WTC11 (cell line): ENCODE data around the gene STK26. TPM values are rescaled to one million over a fixed set of nuclear protein-coding genes. Genes with fewer than 3 reads are reported as not detected.
"Not testable (repeated sequence)": the region's sequence is repeated elsewhere in the genome, so short reads cannot be mapped to it uniquely, and the experiment has no call there.

Source experiments
- ATAC-seq: fragments of 200-7000 bp; cut with Tn5 transposase; 2 replicates; pipeline ENCODE4 v1.10.0; 2021; ENCODE audit warnings: mild to moderate bottlenecking, moderate library complexity
- CTCF ChIA-PET: fragments of 300-600 bp; sonication (Branson Sonifier 250); formaldehyde crosslinking; loops from one replicate; lab custom pipeline; 2021; ENCODE audit warnings: antibody characterized with exemption; lab: Charles Lee
- POLR2A ChIA-PET: fragments of 350-600 bp; sonication (Branson Sonifier 250); formaldehyde crosslinking; loops from one replicate; lab custom pipeline; 2021; ENCODE audit warnings: antibody characterized with exemption; lab: Charles Lee
- DNase-seq: peaks from one replicate; pipeline ENCODE4 v3.0.0; 2021; ENCODE audit warnings: low spot score
- H3K27ac Mint-ChIP-seq: 2 replicates; pipeline ENCODE4 v1.8.0; 2021; ENCODE audit warnings: mixed read lengths
- H3K27me3 Mint-ChIP-seq: 2 replicates; pipeline ENCODE4 v1.8.0; 2021; ENCODE audit warnings: low read depth, mild to moderate bottlenecking, moderate library complexity, mixed read lengths
- H3K36me3 Mint-ChIP-seq: 2 replicates; pipeline ENCODE4 v1.8.0; 2021; ENCODE audit warnings: mixed read lengths
- H3K4me1 Mint-ChIP-seq: 2 replicates; pipeline ENCODE4 v1.8.0; 2022; ENCODE audit warnings: mixed read lengths
- H3K4me3 Mint-ChIP-seq: 2 replicates; pipeline ENCODE4 v1.8.0; 2021; ENCODE audit warnings: mild to moderate bottlenecking, moderate library complexity, mixed read lengths
- H3K9me3 Mint-ChIP-seq: 2 replicates; pipeline ENCODE4 v1.8.0; 2021; ENCODE audit warnings: mixed read lengths
- AR ChIP-seq: fragments of 250-450 bp; sonication (Bioruptor Pico); IDR thresholded peaks from 2 replicates; pipeline ENCODE4 v1.9.0; 2021; ENCODE audit warnings: mild to moderate bottlenecking
- CDX4 ChIP-seq: fragments of 250-450 bp; sonication (Bioruptor Pico); IDR thresholded peaks from 2 replicates; pipeline ENCODE4 v1.9.0; 2021; ENCODE audit warnings: moderate library complexity, mild to moderate bottlenecking, inconsistent platforms, borderline replicate concordance
- CREM ChIP-seq: sonication (generic); formaldehyde crosslinking; IDR thresholded peaks from 2 replicates; pipeline ENCODE4 v1.8.1; 2022; ENCODE audit warnings: mild to moderate bottlenecking, missing genetic modification reagents, moderate library complexity
- E2F1 ChIP-seq: sonication (generic); formaldehyde crosslinking; IDR thresholded peaks from 2 replicates; pipeline ENCODE4 v1.8.0; 2022; ENCODE audit warnings: mild to moderate bottlenecking, missing genetic modification reagents
- E2F5 ChIP-seq: sonication (generic); formaldehyde crosslinking; IDR thresholded peaks from 2 replicates; pipeline ENCODE4 v1.8.1; 2022; ENCODE audit warnings: mild to moderate bottlenecking, moderate library complexity, missing genetic modification reagents
- FOXP4 ChIP-seq: sonication (generic); formaldehyde crosslinking; IDR thresholded peaks from 2 replicates; pipeline ENCODE4 v1.8.0; 2022; ENCODE audit warnings: mild to moderate bottlenecking, missing genetic modification reagents
- HMGA2 ChIP-seq: fragments of 250-450 bp; sonication (Bioruptor Pico); IDR thresholded peaks from 2 replicates; pipeline ENCODE4 v1.4.0; 2021; ENCODE audit warnings: mild to moderate bottlenecking, moderate library complexity
- MLX ChIP-seq: sonication (generic); formaldehyde crosslinking; IDR thresholded peaks from 2 replicates; pipeline ENCODE4 v1.8.1; 2023; ENCODE audit warnings: mild to moderate bottlenecking, missing genetic modification reagents, moderate library complexity
- NFYB ChIP-seq: sonication (generic); formaldehyde crosslinking; conservative IDR thresholded peaks from 2 replicates; pipeline ENCODE4 v1.8.0; 2022; ENCODE audit warnings: low read depth, missing genetic modification reagents
- NR1H2 ChIP-seq: sonication (generic); formaldehyde crosslinking; IDR thresholded peaks from 2 replicates; pipeline ENCODE4 v1.9.0; 2021; ENCODE audit warnings: mild to moderate bottlenecking, moderate library complexity, missing genetic modification reagents
- RORB ChIP-seq: fragments of 250-450 bp; sonication (Bioruptor Pico); IDR thresholded peaks from 2 replicates; pipeline ENCODE4 v1.9.0; 2021; ENCODE audit warnings: mild to moderate bottlenecking
- SP1 ChIP-seq: sonication (generic); formaldehyde crosslinking; conservative IDR thresholded peaks from 2 replicates; pipeline ENCODE4 v1.8.1; 2022; ENCODE audit warnings: missing genetic modification reagents
- ZMAT4 ChIP-seq: fragments of 250-450 bp; sonication (Bioruptor Pico); IDR thresholded peaks from 2 replicates; pipeline ENCODE4 v1.9.0; 2021; ENCODE audit warnings: mild to moderate bottlenecking
- ZNF232 ChIP-seq: sonication (generic); formaldehyde crosslinking; IDR thresholded peaks from 2 replicates; pipeline ENCODE4 v1.8.0; 2022; ENCODE audit warnings: mild to moderate bottlenecking, missing genetic modification reagents
- ZNF317 ChIP-seq: sonication (generic); formaldehyde crosslinking; IDR thresholded peaks from 2 replicates; pipeline ENCODE4 v1.8.1; 2023; ENCODE audit warnings: low read depth, mild to moderate bottlenecking, moderate library complexity, missing genetic modification reagents, borderline replicate concordance
- total RNA-seq: library from RNA; stranded (reverse); gene quantifications from 3 replicates; pipeline ENCODE4 v1.2.3, GENCODE V29; 2021

Gene STK26
- total RNA-seq, 1 experiment from 2014 or later = 77.6 TPM

- TF ChIP-seq MLX (no peak), AR (CRISPR knock-in tag) (no peak), SP1 (CRISPR knock-in tag) (no peak), ZNF232 (no peak), E2F5 (no peak)
Measured at GRCh38 chrX:132046533-132046932, 23.4 kb downstream of the STK26 start (continued).

GRCh38 chrX:132051778-132052177 lies 28.7 kb downstream of the STK26 start:
- DNase-seq, POLR2A ChIA-PET, H3K27me3 Mint-ChIP-seq, H3K27ac Mint-ChIP-seq, CTCF ChIA-PET, H3K9me3 Mint-ChIP-seq, H3K36me3 Mint-ChIP-seq, ATAC-seq, H3K4me1 Mint-ChIP-seq, H3K4me3 Mint-ChIP-seq: not testable (repeated sequence)

- no peak for TF ChIP-seq ZMAT4 (CRISPR knock-in tag)
- no peak for TF ChIP-seq E2F1
- no peak for TF ChIP-seq RORB (CRISPR knock-in tag)
- TF ChIP-seq ZNF317 (CRISPR knock-in tag) = no peak
- no peak for TF ChIP-seq MLX
- TF ChIP-seq NFYB (CRISPR knock-in tag) = no peak
- Mint-ChIP-seq H3K36me3 (peaks cover 5% of the 10 kb centered on the region; the same call in 1 of the 2 replicates), H3K27me3 (no peaks in the 10 kb centered on the region), H3K4me1 (no peaks in the 10 kb centered on the region), H3K4me3 (no peak overlapping the region), H3K9me3 (no peaks in the 10 kb centered on the region), H3K27ac (no peak overlapping the region)
- ChIA-PET POLR2A (no interaction called here), CTCF (no interaction called here)
- no peak for ATAC-seq
- no peak for DNase-seq
Measured at GRCh38 chrX:132058050-132058449, 34.9 kb downstream of the STK26 start.

- ChIA-PET CTCF (no interaction called here), POLR2A (no interaction called here)
- H3K36me3 Mint-ChIP-seq = peaks cover 5% of the 10 kb centered on the region; the same call in 1 of the 2 replicates
- DNase-seq (no peak), ATAC-seq (no peak)
- H3K4me3 Mint-ChIP-seq = no peak overlapping the region
- no peaks in the 10 kb centered on the region for H3K27me3 Mint-ChIP-seq
- H3K9me3 Mint-ChIP-seq = no peaks in the 10 kb centered on the region
- no peak overlapping the region for H3K27ac Mint-ChIP-seq
- no peaks in the 10 kb centered on the region for H3K4me1 Mint-ChIP-seq
- TF ChIP-seq NR1H2 (CRISPR knock-in tag) = no peak
- no peak for TF ChIP-seq SP1 (CRISPR knock-in tag)
- no peak for TF ChIP-seq HMGA2 (CRISPR knock-in tag)
- TF ChIP-seq FOXP4 (CRISPR knock-in tag) = no peak
- TF ChIP-seq CREM (CRISPR knock-in tag) = no peak
- TF ChIP-seq AR (CRISPR knock-in tag) = no peak
- no peak for TF ChIP-seq CDX4
Measured at GRCh38 chrX:132058975-132059374, 35.9 kb downstream of the STK26 start.
